ENCODE measurements around the gene TBL1X.

Gene TBL1X

GRCh38 chrX:9538544-9539045, 73.7 kb downstream of the TBL1X start:
- no peak for DNase-seq

DNA sequence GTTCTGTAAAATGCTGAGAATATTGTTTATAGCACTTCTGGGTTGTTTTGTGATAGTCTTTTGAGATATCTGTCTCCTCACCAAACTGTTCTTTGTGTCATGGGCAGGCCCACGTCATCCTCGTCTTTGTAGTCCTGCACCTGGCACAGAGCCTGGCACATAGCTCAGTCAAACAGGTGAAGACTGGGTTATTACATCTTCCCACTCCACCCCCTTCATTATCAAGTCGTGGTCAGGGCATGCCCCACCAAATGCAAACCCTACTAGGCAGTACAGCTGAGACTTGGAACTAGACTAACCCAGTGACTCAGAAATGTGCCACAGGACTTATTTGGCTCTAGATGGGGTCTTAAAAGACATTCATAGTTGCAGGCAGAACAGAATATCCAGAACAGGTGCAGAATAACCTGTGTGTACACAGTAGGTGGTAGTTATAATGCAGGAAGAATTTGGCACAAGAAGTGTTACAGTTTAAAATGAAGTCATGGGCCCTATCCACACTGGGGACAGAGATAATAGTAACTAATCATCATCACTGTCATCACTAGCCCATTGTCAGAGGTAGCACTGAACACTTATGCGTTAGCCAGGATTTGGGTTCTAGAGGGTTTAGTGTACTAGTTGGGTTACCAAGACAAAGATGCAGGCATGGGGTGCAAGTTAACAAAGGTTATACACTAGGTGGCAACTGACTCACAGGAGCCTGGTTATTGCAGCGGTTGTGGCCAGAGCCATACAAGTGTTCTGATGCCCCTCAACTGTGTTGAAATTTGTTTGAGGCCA, 74.9 kb downstream of the TBL1X start:
- no peak for DNase-seq

DNA sequence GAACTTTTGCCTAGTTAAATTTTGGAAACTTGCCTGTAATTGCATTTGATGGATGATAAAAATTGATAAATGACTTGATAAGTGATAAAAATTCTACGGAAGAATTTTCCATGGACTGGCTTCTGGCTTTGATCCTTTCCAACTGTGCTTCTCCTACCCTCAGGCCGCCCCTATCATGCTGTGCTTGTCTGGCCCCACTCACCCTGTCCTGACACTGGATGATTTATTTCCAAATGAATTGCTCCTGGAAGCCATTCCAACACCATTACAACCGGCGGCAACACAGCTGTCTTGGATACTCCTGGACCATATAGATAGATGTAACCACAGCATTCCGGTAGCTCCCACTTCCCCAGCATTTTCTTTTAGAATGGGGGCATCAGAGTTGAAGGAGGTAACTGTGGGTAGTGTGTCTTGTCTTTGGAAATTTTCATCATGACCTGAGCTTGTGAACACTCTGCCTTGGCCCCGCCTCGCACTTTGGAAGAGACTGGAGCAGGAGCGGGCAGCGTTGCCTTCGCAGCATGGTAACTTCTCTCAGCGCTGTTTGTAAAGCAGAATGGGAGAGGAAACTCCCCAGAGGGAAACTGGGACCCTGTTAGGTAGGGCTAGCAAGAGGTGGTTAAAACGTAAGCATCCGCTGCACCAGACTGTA, 77.4 kb downstream of the TBL1X start:
- DNase-seq: no peak

GRCh38 chrX:9542761-9543111, 77.9 kb downstream of the TBL1X start:
- DNase-seq: no peak

DNA sequence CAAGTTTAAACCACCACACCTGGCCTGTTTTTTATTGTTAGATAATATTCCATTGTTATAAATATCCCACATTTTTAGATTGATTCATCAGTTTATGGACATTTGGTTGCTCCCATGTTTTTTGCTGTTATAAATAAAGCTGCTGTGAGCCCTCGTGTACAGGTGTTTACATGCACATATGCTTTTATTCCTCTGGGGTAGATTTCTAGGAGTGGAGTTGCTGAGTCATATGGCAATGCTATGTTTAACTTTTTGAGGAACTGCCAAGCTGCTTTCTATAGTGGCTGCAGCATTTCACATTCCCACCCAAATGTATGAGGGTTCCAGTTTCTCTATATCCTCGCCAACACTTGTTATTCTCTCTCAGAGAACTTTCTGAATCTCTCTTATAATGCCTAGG, 90.5 kb downstream of the TBL1X start:
- DNase-seq: no peak

- no peak for DNase-seq
Measured at GRCh38 chrX:9557091-9557490, 92.2 kb downstream of the TBL1X start.

DNA sequence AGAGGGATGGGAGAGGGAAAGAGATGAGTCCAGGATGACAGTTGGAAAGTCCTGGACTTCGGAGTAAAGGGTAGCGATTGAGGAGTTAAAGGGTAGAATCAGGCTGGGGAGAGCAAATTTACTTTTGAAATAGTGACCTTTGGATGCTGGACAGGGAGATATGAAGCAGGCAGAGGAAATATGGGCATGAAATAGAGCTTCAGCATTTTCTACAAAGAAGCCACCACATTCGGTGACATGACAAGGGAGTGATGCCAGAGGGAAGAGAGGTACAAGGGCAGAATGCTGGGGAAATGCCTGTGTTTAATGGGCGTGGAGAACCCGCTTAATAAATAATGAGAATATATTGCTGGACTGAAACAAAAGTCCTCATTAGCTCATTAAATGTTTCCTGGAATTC, 92.7 kb downstream of the TBL1X start:
- no peak for DNase-seq

DNA sequence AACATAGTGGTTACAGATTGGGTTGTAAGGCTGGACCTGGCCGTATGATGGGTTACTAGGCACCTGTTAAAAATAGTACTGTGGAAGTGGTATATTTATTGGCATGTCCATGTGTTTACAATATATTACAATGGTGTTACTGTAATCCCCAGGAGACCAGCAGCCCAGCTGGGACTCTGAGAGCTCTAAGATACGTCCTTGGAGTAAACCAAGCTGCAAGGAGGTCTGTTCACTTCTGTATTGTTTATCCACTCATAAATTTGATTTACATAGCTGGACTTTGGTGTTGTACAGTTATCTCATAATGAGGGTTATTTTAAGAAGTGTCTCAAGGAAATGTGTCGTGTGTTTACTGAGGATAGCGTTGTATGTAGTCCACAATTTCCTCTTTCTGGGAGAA, 93.8 kb downstream of the TBL1X start:
- DNase-seq: no peak

DNA sequence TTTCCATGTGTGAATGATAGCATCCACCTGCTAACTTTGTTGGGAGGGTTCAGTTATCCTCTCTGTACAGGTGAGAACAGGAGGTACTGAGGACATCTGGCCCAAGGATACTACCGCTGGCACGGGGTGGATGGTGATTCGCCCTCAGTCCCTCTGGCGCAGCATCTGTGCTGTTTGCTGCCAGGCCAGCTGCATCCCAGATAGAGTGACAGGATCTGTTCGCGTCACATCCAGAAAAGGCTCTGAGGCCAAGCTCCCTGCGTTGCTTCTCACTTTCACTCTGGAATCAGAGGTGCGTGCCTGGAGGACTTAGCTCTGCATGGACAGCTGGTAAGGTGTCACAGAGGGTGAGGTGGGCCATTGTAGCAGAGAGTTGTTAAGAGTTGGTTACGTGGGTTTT, 95.4 kb downstream of the TBL1X start:
- no peak for DNase-seq

GRCh38 chrX:9561199-9561598, 96.3 kb downstream of the TBL1X start:
- no peak for DNase-seq

DNA sequence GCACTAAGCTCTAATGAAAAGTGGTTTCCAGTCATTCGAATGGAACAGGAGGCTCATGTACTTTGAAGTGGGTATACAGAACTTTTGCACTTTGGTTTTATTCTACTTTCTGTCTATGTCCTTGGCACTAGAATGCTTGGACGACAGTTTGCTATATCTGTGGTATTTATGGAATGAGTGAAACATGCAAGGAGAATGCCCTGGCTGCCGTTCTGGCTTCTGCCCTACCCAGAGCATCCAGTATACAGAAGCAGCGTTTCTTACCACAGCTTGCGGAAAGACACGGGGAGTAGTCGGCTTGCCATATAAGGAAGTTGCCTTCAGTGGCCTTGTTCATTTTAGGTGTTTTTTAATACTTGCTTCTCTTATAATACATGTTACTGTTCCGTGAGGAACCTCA, 98.0 kb downstream of the TBL1X start:
- DNase-seq: no peak

- DNase-seq: no peak
Measured at GRCh38 chrX:9566150-9566621, 101.3 kb downstream of the TBL1X start.

- no peak for DNase-seq
Measured at GRCh38 chrX:9569876-9570301, 105.0 kb downstream of the TBL1X start.

DNA sequence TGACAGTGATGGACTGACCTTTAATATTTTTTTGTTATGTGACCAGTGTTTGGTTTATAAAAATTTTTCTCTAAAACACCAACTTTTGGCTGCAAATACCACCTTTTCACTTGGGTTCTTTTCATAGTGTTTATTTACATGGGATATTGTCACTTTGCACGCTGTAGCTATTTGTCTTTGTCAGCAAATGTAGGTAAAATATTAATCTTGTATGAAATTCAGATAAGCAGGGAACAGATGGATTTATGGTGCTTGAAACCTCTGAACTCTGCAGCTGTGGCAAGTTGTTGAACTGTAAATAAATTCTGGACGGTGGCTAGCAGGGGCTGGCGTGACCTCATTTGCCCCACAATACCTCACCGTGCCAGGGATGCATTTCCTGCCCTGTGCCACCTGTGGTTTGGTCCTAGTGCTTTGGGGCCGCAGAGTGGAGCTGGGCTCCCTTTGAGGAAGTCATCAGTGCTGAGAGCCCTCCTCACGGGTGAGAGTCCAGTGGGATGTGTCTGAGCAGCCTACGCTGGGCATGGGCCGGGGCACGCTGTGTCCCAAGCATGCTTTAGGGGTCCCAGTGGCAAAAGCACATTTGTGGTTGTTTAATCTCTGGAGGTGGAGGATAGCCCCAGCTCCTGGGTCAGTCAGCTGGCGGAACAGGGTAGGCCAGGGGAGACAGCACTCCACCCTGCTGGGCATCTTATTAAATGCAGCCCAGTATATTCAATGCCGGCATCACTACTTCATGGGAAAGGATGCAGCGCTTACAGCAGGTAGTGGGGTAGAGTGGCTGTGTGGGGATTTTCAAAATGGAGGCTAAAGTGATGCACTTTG, 108.6 kb downstream of the TBL1X start:
- no peak for DNase-seq

DNA sequence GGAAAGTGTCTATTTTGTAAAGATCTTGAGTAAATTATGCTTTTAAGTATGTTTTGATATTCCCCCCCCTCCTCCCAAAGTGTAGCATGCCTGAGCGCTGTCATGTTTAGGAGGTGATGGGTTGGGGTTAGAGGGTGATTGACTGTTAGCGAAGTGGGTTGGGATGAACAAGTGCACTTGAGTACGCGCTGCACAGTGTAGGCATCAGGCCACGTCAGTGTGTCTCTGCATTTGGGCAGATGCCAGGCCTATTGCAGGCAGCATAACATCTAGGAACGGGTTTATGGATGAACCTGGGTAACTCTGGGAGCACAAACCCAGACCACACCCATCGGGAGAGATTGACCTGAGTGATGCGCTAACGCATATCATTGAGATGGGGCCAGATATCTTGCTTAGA, 111.2 kb downstream of the TBL1X start:
- no peak for DNase-seq

GRCh38 chrX:9577555-9577954, 112.7 kb downstream of the TBL1X start:
- DNase-seq: no peak

- no peak for DNase-seq
Measured at GRCh38 chrX:9578083-9578779, 113.4 kb downstream of the TBL1X start.

DNA sequence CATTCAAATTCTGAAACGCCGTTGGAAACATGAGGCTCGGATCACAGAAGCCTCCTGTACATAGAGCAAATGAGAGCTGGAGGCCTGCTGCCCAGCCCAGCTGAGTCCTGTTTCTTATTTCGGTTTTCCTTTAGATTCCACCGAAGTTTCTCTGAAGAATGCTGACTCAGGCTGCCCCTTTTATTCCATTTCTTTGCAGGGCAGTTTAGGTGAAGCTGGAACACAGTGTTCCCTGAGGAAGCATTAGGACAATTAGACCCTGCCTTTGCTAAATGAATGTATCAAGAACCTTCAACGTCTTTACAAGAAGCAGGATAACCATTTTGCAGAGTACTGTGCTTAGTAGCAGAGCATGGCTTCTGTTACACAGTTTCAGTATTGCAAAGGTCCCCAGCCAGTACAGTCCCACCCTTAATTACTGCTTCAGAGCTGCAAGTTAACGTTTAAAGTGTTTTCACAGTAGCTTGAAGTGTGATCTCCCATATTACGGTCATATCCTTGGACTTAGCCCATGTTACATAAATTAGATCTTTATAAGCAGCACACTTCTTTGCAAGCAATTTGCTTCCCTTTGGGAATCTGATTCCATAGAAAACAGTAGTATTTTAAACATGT, 117.0 kb downstream of the TBL1X start:
- no peak for DNase-seq

DNA sequence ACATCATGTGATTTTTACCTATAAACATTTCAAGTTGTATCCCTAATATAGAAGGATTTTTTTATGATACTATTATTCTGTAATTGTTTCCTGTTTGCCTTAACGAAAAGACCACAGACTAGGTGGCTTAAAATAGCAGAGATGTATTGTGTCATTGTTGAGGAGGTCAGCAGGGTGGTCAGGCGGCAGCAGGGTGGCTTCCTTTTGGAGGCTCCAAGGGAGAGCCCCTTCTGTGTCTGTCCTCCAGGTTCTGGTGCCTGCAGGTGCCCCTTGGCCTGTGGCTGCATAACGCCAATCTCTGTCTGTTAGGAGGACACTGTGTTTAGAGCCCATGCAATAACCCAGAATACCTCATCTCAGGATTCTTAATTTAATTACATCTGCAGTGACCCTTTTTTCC, 118.1 kb downstream of the TBL1X start:
- DNase-seq: no peak

GRCh38 chrX:9586992-9587392, 122.1 kb downstream of the TBL1X start:
- DNase-seq: no peak

- no peak for DNase-seq
Measured at GRCh38 chrX:9587642-9588041, 122.8 kb downstream of the TBL1X start.

- no peak for DNase-seq
Measured at GRCh38 chrX:9591496-9591895, 126.6 kb downstream of the TBL1X start.
